ENCODE measurements around the gene AHNAK2.
A peak's percentile ranks its signal among the peaks of the same experiment; 100 is the strongest.
"Not testable (repeated sequence)": the region's sequence is repeated elsewhere in the genome, so short reads cannot be mapped to it uniquely, and the experiment has no call there.

The AHNAK2 gene

GRCh38 chr14:104977681-104978653 lies at the start of gene AHNAK2:
AHNAK2 (minus strand) TSS chr14:104978374; CDS start chr14:104978237, 137 bp downstream.
- DNase-seq (ENCODE audit: low spot score) = peak; percentile 97

GRCh38 chr14:105027718-105028117 lies 49.5 kb upstream of the AHNAK2 start:
- not testable (repeated sequence) for DNase-seq (ENCODE audit: low spot score)

- no peak for DNase-seq (ENCODE audit: low spot score)
Observed at GRCh38 chr14:105026802-105027563, 48.8 kb upstream of the AHNAK2 start.

- DNase-seq (ENCODE audit: low spot score) = no peak
Observed at GRCh38 chr14:105026033-105026785, 48.0 kb upstream of the AHNAK2 start.

GRCh38 chr14:105025429-105025828 lies 47.3 kb upstream of the AHNAK2 start:
- DNase-seq (ENCODE audit: low spot score) = no peak

GRCh38 chr14:105023791-105024480 lies 45.8 kb upstream of the AHNAK2 start:
- DNase-seq (ENCODE audit: low spot score) = no peak

- DNase-seq (ENCODE audit: low spot score) = no peak
Observed at GRCh38 chr14:105023144-105023543, 45.0 kb upstream of the AHNAK2 start.

GRCh38 chr14:105022276-105022670 lies 44.1 kb upstream of the AHNAK2 start:
- DNase-seq (ENCODE audit: low spot score) = no peak

GRCh38 chr14:105021656-105022275 lies 43.6 kb upstream of the AHNAK2 start:
- peak; percentile 66 for DNase-seq (ENCODE audit: low spot score)

GRCh38 chr14:105020815-105021655 lies 42.9 kb upstream of the AHNAK2 start, which contains the start of gene CDCA4:
CDCA4 (minus strand) TSS chr14:105021083; CDS start chr14:105011929, 9,154 bp downstream.
- peak; percentile 99 for DNase-seq (ENCODE audit: low spot score)

- peak; percentile 61 for DNase-seq (ENCODE audit: low spot score)
Observed at GRCh38 chr14:105019861-105020814, 42.0 kb upstream of the AHNAK2 start.

- no peak for DNase-seq (ENCODE audit: low spot score)
Observed at GRCh38 chr14:105018414-105018813, 40.2 kb upstream of the AHNAK2 start.

GRCh38 chr14:105015905-105016304 lies 37.7 kb upstream of the AHNAK2 start:
- no peak for DNase-seq (ENCODE audit: low spot score)

GRCh38 chr14:105015242-105015641 lies 37.1 kb upstream of the AHNAK2 start:
- no peak for DNase-seq (ENCODE audit: low spot score)

- DNase-seq (ENCODE audit: low spot score) = no peak
Observed at GRCh38 chr14:105014631-105015030, 36.5 kb upstream of the AHNAK2 start.

- no peak for DNase-seq (ENCODE audit: low spot score)
Observed at GRCh38 chr14:105014032-105014431, 35.9 kb upstream of the AHNAK2 start.

- no peak for DNase-seq (ENCODE audit: low spot score)
Observed at GRCh38 chr14:105013150-105013785, 35.1 kb upstream of the AHNAK2 start.

Data from iPS-NIHi11 (cell line).